ENCODE data around the gene TNFRSF21.
"Not testable (repeated sequence)": the region's sequence is repeated elsewhere in the genome, so short reads cannot be mapped to it uniquely, and the experiment has no call there.

The TNFRSF21 gene

DNA sequence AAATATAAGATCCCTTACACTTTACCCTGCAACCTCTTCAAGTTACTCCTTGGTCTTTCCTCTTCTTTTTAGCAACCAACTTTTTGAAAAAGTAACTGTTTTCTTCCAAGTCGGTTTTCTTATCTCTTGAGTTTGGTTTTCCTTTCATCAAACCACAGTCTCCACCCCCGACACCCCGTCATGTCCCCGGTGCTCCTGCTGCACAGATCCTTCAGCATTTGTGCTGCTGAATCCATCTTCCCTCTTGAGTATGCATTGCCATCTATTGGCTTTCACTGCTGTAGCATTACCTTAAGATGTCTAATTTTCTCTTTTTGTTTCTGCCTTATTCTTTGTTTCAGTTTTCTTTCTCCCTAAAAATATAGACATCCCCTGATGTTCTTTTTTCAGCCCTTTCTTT is 11.9 kb upstream of the TNFRSF21 start:
- DNase-seq: no peak

DNA sequence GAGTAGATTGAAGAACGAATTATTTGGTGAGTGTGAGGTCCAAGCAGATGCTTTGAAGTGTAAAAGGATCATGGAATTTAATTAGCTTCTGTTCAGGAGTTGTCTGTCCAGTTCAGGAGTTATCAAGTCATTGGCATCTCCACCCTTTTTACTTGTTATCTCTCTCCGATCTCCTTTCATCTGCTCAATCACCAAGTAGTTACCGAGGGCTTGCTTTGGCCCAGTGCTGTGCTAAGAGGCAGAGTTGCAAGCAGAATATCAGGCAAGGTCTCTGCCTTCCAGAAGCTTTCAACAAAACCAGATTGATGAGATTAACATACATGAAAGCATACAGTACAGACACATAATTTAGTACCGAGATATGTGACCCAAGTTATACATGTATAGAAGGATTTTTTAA is 10.2 kb upstream of the TNFRSF21 start:
- DNase-seq: no peak

DNA sequence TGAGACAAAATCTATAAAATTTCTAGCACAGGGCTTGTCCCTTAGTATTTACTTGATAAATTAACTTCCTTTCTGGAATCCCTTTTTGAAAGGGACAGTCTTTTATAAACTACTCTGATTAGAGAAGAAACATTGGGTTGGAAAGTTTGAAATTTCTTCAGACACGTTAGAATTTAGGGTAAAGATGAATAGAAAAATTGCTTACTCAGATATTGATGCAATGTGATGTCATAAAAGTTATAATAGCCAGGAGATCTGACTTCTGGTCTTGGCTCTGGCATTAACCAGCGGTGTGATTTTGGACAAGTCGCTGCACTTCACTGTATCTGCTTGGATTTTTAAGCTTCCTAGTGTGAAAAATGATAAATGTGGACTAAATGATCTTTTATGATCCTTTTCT is 9.7 kb upstream of the TNFRSF21 start:
- DNase-seq: no peak

DNA sequence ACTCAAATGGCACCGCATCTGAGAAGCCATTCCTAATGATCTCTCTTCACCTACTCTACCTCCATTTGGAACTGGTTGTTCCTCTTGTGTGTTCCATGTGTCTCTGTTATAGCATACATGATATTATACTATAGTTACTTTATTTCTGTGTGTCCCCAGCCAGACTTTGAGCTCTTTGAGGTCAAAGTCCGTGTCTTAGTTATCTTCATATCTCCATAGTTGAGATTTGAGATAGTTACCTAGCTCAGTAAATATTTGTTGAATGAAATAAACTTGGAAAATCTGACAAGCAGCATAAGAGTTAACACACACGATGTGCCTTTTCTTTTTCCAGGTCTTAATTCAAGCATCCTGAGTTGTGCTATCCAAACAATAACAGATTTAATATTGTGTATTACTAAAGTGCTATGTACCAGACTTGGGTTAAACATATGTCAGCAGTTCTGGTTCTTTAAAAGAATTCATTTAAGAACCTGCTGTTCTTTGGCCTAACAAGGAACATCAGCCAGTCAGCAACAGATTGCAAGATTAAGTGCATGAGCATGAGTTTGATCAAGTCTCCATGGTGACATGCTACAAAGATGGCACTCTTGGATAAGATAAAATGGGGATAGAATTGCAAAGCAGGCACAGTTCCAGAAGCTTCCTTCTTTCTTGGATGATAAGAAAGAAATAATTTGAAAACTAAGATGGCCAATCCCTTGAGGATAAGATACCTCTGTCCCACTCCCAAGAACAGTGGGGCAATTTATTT is 8.7 kb upstream of the TNFRSF21 start:
- no peak for DNase-seq

DNA sequence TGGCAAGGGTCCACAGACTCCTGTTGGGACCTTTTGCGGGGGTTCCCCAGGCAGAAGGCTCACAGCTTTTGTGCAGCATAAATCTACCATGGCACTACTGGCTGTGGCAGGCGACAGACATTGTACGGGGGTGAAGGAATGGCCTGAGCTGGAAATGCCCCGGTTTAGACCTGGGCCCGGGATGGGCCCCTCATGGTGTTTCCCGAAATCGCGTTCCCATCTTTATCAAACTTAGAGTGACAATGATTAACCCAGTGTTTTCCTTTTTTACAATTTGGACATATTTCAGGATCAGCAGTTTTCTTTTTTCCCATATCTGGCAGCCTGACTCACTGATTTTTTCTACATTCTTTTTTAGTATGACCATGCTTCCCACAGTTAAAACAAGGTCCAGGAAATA is 5.5 kb upstream of the TNFRSF21 start:
- not testable (repeated sequence) for DNase-seq

DNA sequence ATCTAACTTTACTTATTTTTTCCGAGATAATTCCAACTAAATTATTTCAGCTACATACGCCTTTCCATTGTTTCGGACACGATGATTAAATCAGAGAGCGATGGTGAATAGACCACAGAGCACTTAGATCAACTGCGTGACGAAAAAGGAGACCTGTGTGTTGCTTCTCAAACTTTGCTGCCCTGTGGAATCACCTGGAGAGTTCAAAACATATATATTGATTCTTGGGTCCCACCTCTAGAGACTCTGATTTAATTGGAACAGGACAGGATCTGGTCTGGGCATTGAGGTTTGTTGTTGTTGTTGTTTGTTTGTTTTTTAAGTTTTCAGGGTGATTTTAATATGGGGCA is 401 bp upstream of the TNFRSF21 start:
- no peak for DNase-seq

DNA sequence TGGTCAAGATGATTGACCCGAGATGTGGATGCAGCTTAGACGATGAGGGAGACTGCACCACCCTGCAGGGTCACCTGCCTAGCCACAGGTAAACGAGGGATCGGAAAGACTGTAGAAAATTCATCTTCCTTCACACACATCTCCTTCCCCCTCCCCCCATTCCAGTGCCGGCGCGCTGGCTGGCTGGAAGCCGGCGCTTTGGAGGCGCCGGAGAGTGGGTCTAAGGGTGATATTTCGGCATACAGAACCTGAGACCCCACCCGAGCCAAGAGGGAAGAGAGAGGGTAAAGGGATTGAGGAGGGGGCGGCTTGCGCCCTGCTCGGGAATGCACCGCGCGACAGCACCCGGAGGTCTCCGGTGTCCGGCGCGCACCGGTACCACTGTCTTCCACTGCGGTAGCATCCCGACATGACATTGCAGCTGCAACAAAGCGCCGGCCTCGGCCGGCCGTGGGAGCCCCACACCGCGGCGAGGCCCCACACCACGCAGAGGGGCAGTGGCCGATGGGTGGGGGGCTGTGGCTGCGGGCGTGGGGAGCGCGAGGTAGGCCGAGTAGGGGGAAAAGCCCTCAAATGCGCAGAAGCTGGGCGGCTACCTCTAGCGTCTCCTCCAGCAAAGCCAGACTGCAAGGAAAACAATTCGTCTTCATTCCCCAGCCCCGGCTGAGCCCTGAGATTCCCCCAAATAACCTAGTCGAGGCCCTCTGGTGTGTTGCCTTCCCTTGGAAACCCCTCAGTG is 984 bp downstream of the TNFRSF21 start:
- DNase-seq: no peak

DNA sequence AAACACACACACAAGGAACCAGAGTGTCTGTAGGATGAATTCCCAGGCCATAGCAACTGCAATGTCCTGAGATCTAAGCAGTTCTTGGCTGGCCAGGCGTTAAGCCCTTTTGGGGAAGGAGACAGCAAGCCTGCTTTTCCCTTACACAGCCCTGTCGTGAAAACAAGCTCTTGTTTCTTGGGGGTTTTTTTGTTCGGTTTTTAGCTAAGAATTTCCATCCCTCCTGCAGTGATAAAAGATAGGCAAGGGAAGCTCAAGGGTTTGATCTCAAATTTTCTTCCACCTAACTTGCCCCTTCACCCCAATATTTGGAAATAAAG is 1.5 kb downstream of the TNFRSF21 start:
- DNase-seq: no peak

DNA sequence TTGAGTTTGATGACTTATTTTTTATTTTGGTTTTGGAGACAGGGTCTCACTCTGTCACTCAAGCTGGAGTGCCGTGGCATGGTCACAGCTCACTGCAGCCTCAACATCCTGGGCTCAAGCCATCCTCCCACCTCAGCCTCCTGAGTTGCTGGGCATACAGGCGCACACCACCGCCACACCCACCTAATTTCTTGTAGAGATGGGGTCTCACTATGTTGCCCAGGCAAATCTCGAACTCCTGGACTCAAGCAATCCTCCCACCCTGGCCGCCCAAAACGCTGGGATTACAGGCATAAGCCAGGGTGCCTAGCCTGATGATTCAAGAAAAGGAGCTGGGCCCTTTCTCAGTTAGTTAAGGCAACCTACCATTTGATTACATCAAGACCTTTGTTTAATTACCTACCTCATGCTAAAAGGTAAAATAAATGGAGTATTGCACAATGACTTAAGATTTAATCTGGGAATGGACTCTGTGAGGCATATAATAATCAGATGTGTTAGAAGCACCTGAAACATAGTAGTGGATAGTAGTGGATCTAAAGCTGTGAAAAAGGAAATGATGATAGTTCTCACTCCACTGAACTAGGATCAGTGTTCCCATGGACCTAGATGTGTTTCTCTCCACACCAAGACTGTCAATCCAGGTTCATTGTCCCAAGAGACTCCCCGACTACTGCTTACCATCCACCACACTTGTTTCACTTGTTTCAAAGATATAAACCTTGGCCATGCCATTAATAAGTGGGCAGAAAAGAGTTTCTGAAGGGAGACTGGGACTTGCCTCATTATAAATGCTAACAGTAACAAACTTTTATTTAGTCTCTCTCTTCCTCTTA is 2.1 kb downstream of the TNFRSF21 start:
- no peak for DNase-seq

DNA sequence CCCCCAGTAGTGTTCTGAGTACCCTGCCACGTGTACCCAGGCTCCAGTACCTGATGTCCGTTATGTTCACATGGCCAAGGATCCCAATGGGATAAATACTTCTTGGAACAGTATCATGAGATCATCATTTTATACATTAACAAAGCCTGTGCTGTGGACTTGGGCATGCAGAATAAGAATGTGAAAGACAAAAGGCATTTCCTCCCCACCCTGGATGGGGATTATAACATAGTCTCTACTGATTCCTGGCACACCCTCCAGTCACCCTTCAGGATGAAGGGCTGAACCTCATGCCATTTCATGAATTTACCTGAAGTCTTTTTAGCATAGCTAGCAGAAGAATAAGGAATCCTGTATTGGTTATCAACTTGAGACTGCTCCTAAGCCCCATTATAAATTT is 2.8 kb downstream of the TNFRSF21 start:
- no peak for DNase-seq

DNA sequence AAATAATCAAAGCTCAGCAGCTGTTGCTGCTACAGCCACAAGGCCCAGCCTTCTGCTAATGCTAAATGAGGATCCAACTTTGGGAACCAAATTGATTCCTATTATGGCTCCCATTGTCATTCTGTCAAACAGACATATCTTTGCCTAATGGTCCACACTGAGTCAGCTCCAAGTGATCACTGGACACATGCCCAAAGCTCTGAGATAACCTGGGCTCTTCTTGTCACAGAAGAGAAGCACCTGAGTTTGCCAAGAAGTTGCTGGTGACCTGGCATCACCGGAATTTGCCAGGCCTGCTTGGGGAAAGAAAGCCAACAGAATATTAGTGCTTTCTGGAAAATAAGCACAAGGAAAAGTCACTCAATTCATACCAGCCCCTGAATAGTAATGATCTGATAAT is 5.8 kb downstream of the TNFRSF21 start:
- DNase-seq: no peak

DNA sequence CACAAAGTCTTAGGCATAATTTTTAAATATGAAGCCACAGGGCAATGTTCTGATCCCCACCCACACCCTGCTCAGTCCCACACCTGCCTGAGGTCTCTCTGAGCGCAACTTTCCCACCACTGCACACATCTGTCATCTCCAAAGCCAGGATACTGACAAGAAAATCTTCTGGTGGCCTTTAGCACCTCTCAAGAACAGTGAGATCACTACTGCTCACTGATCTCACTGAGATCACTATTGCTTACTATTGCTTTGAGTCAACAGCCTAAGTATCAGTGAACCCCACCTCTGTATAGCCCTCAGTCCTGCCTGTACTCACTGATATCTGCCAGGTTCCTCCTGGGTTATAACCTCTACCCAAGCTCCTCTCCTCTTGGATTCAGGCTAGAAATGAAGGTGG is 6.4 kb downstream of the TNFRSF21 start:
- no peak for DNase-seq

DNA sequence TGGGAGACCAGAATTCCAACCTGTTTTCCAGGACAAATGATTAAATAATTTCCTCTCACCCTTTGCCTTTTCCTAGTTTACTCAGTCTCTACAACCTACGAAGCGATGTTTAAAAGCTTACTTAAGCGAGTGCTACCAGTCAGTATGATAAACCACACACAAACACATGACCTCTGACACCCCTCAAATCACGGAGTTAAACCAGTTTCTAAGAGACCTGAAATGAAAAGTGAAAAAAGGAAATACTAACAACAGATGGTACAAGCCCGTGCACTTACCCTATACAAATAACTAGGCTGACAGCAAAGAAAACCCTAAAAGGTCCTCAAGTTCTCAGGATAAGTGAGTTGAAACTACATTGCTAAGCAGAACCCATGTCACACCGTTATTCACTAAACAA is 7.7 kb downstream of the TNFRSF21 start:
- DNase-seq: no peak

DNA sequence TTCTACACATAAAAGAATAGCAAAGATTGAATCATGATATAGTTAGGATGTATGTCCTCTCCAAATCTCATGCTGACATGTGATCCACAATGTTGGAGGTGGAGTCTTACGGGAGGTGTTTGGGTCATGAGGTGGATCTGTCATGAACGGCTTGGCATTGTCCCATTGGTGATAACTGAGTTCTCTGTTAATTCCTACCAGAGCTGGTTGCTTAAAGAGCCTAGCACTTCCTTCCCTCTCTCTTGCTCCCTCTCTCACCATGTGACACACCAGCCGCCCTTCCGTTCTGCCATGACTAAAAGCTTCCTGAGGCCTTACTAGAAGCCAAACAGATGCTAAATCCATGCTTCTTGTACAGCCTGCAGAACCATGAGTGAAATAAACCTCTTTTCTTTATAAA is 8.3 kb downstream of the TNFRSF21 start:
- no peak for DNase-seq

DNA sequence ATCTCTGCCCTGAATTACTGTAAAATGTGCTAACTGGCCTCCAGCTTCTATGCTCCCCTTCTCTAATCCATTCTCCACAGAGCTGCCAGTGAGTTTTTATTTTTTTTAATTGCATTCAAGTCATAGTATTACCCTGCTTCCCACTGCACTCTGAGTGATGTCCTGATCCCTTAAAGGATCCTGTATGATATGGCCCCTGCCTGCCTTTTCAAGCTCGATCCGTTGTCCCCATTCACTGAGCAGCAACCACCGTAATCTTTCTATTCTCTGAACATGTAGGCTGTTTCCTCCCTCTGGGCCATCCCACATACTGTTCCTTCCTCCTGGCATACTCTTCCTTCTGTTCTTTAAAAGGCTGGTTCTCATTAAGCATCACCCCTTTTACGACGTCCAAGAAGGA is 9.3 kb downstream of the TNFRSF21 start:
- DNase-seq: no peak

DNA sequence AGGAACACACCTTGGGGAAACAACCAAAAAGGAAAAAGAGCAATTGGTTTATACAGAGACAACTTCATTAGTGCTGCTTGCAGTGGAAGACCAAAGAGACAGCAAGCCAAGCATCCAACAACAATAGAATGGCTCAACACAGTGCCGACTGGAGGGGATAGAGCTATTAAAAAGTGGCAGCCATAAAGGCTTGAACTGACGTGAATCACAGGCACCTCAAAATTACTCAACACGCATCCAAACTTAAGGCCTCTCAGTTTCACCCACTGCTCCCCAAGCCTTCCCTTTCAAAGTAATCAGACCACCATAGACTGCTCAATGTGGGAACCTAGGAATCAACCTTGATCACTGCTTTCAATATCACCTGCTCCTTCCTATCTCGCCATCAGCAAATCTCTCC is 9.7 kb downstream of the TNFRSF21 start:
- no peak for DNase-seq

DNA sequence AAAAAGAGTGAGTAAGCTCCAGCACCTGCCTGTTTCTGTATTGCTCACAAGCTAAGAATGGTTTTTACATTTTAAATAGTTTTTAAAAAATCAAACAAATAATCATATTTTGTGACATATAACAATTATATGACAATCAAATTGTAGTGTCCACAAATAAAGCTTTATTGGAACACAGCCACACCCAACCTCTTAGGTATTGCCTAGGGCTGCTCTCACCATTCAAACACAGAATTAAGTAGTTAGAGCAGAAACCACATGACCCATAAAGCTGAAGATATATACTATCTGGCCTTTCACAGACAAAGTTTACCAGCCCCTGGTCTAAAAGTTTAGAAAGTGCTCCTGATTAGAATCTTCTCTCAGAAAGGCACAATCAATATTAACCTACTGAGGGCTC is 11.2 kb downstream of the TNFRSF21 start:
- DNase-seq: no peak

DNA sequence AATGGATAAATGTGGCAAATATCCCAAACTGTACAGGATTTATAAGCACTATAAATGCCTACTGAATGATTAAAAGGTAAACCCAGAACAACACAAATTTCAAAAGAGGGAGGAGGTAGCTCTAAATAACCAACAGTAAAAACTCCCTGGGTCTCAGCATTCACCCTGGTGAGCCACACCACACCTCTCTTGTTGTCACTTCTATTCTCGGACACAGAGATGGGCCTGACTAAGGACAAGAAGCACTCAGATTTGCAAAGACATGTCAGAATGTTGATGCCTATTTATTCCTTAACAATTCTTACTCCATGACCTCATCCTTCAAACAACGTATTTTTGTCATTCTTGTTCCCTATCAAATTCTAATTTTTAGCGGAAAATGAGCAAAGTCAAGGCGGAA is 14.7 kb downstream of the TNFRSF21 start:
- DNase-seq: no peak

DNA sequence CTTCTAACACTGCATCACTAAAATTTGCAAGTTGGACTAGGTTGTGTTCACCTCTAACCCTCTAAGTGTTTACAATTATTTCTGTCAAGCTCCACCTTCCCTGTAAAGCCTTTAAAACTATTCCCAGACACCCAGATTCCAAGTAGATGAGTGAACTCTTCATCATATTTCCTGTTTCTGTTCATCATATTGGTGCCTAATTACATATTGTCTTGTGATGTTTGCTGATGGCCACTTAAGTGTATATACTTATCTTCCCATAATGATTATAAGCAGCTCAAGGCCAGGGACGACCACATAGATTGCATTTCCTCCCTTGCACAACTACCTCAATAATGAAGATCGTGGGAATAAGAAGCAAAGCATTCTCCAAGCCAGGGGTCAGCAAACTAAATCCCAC is 16.8 kb downstream of the TNFRSF21 start:
- DNase-seq: no peak

DNA sequence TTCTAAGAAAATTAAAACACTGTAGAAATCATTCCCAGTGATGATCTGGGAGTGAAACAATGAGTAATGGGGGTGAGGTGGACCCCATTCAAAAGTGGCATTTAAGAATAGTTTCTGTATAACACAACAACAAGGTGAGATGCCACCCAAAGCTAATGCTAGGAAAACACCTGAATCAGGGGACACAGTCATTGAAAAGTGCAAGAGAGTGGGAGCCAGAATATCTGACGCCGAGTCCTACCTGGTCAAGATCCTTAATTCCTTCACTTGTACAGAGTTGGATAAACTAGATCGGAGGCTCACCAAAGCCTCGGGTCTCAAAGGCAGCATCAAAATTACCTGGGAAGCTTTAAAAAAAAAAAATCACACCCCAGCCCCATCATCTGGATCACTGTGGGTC is 17.7 kb downstream of the TNFRSF21 start:
- no peak for DNase-seq

DNA sequence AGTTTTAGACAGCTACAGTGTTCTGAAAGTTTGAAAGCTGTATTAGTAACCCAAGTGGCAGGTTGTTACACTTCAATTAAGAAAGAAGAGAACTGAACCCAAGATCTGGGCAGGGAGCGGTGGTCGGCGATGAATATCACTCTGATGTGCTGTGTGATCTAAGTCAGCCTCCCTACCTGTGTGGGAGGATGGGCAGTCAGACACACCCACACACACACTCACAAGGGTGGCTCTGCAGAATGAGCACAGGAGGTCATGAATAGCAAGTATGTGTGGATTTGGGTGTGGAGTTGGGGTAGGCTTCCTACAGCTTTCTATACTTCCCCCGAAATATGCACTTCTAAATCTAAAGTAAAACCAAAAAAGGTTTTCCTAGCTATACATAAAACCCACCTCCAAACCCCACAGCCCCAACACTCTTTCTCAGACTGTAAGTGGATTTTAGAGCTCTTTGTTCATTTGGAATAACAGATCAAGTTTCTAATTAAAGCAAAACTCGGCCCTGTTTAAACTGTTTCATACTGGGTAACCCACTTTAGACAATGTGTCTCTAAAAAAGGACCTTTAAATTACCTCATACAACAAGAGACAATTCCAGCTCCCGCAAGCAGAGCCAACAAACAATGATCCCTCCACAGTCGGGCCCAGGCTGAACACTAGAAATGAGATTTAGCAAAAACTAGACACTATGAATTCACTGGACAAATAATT is 19.4 kb downstream of the TNFRSF21 start:
- DNase-seq: no peak

DNA sequence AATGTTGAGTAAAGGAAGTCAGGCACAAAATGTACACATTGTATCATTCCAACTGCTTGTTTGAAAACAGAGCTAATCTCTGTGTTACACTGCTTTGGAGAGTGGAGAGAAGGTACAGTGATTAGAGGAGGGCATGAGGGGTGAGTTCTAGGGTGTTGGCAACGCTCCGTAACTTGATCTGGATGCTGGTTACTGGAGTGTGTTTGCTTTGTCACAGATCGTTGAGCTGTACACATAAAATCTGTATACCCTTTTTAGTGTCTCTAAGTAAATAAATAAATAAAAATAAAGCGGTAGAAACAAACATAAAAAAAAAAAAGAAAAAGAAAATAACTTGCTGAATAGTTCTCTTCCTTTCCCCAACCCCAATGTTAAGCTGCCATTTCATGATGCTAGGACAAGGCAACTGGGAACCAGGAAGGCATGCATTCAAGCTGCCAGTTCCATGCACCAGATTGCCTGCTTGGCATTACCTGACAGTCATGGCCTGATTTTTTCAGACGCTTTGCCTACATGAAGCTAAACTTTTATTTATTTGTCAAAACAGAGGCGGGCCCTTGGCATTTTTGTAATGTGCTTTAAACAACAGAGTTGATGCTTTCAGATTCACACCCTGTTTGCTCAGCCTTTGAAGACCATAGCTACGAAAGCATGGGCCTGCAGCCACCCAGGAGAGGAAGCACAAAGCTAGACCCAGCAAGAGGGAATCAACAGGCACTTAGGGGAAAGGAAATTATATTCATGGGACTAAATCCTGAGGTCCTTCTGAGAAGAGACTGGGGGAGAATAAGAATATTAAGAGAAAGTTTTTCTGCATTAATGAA is 21.2 kb downstream of the TNFRSF21 start:
- no peak for DNase-seq

DNA sequence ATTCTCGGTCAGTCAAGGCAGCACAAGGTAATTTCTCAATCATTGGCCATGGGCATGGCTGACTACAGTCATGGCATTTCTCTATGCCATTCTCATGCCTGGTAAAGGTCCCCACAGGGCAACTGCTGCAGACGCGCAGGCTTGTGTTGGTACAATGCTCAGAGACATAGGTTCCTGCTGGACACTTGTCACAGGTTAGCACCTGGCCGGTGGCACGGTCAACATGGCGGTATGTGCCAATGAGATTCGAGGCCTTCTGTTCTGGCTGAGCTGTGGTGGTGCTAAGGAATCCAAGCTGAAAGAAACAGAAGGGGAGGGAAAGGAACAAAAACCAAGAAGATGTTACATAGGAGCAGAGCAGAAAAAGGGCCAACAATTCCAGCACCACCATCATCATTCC is 23.4 kb downstream of the TNFRSF21 start:
- DNase-seq: no peak

Data from NCI-H1417 treated with DMSO at 0.1 percent for 48 hours (cell line).